OCI-LY3 (cell line): ENCODE measurements around the gene ZEB2.

ENCODE experiments used
- EZH2phosphoT487 ChIP-seq: fragments of 200-600 bp; shearing (Covaris generic); IDR thresholded peaks from 2 replicates; pipeline ENCODE4 v1.6.1; 2018; ENCODE audit warnings: antibody characterized with exemption, mixed run types, low read depth
- TF ChIP-seq, protein P1 (sequence below): fragments of 200-600, 300-600 bp; sonication (generic); IDR thresholded peaks from 2 replicates; pipeline ENCODE4 v1.5.1; 2014; ENCODE audit warnings: antibody characterized with exemption, low read length, low read depth

DNA sequence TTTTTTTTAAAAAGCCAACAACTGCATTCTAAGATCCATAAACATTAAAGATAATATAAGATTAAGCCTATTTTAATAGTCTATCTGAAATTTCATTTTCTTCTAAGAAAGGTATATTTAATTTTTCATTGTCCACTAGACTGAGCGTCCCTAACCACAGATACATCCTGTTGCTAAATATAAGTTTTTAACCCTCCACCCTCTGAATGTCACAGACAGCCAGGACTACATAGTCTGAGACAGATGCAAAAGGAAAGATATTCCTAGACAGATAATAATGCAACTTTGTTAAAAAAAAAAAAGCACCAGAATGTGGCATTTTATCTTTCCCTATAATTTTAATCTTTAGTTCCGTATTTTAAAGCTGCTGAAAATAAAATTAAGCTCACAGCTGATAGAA, 114.6 kb downstream of the ZEB2 start:
- TF ChIP-seq, protein P1, sequence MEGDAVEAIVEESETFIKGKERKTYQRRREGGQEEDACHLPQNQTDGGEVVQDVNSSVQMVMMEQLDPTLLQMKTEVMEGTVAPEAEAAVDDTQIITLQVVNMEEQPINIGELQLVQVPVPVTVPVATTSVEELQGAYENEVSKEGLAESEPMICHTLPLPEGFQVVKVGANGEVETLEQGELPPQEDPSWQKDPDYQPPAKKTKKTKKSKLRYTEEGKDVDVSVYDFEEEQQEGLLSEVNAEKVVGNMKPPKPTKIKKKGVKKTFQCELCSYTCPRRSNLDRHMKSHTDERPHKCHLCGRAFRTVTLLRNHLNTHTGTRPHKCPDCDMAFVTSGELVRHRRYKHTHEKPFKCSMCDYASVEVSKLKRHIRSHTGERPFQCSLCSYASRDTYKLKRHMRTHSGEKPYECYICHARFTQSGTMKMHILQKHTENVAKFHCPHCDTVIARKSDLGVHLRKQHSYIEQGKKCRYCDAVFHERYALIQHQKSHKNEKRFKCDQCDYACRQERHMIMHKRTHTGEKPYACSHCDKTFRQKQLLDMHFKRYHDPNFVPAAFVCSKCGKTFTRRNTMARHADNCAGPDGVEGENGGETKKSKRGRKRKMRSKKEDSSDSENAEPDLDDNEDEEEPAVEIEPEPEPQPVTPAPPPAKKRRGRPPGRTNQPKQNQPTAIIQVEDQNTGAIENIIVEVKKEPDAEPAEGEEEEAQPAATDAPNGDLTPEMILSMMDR: no peak
- no peak for TF ChIP-seq EZH2phosphoT487
